GM18907 (cell line): ENCODE results near the gene SLC8A1.
"Not testable (repeated sequence)": the region's sequence is repeated elsewhere in the genome, so short reads cannot be mapped to it uniquely, and the experiment has no call there.

Source experiments
- ATAC-seq: cut with Tn5 transposase; IDR thresholded peaks from one replicate; pipeline ENCODE4 v1.9.1; 2021; ENCODE audit warnings: mild to moderate bottlenecking, moderate library complexity; ENCODE audit not compliant: unreplicated experiment

The SLC8A1 gene

DNA sequence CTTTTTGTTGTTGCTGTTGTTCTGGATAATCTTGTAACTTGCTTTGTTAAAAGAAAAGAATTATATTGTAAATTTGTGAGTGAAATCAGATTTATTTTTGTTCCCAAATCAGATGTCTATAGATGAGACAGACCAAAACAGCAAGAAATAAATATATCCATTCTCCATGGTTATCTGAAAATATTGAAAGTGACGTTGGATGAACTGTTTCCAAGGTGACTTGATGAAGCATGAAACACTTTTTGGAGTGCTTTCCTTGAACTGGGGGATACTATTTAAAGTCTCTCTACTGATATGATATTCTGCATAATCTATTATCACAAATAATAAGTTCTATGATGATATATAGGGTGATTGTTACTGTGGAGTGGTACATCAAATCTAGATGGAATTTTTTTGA is 357.4 kb downstream of the SLC8A1 start:
- ATAC-seq = no peak

- ATAC-seq = no peak
Measured at GRCh38 chr2:40093021-40093675, 358.7 kb downstream of the SLC8A1 start.

DNA sequence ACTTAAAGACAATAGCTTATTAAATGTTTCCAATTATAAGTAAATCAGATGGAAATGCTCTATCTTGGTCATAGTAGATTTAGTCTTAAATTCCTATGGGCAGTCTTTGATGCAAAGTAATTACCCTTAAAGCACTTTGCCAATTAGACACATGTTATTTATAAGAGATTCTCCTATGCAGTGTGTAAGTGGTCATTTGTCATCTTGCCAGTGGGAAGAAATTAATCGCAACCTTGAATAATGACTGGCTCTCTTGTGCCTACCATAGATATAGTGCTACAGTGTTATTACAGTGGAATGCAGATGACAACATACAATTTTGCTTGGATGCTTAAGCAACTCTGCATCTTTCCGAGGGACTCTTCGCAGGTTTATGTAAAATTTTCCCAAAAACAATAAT is 361.8 kb downstream of the SLC8A1 start:
- ATAC-seq = no peak

DNA sequence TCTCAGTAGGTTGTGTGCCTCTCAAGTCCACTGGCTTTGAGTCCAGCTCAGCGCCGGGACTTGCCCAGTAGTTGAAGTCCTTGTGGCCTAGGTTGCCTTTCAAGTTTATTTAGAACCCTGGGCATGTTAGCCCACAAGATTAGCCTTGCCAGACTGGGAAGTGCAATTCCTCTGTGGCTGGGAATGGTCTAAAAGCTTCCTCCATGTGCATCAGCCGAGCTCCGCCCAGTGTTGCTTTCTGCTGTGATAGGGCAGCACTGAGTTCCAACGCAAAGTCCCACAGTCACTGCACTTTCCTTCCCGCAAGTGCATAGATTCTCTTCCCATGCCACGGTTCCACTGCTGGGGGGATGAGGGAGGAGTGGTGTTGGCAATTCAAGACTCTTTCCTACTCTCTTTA is 364.0 kb downstream of the SLC8A1 start:
- no peak for ATAC-seq

- no peak for ATAC-seq
Measured at GRCh38 chr2:40087434-40087833, 364.5 kb downstream of the SLC8A1 start.

DNA sequence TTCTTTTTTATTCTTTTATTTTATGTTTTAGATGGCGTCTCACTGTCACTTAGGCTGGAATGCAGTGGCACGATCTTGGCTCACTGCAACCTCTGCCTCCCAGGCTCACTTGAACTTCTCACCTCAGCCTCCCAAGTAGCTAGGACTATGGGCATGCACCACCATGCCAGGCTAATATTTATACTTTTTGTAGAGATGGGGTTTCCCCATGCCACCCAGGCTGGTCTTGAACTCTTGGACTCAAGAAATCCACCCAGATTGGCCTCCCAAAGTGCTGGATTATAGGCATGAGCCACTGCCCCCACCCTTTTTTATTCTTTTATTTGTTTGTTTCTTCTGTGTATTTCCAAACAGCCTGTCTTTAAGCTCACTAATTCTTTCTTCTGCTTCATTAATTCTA is 366.1 kb downstream of the SLC8A1 start:
- ATAC-seq = no peak

GRCh38 chr2:40073336-40073735 is 378.6 kb downstream of the SLC8A1 start:
- not testable (repeated sequence) for ATAC-seq

DNA sequence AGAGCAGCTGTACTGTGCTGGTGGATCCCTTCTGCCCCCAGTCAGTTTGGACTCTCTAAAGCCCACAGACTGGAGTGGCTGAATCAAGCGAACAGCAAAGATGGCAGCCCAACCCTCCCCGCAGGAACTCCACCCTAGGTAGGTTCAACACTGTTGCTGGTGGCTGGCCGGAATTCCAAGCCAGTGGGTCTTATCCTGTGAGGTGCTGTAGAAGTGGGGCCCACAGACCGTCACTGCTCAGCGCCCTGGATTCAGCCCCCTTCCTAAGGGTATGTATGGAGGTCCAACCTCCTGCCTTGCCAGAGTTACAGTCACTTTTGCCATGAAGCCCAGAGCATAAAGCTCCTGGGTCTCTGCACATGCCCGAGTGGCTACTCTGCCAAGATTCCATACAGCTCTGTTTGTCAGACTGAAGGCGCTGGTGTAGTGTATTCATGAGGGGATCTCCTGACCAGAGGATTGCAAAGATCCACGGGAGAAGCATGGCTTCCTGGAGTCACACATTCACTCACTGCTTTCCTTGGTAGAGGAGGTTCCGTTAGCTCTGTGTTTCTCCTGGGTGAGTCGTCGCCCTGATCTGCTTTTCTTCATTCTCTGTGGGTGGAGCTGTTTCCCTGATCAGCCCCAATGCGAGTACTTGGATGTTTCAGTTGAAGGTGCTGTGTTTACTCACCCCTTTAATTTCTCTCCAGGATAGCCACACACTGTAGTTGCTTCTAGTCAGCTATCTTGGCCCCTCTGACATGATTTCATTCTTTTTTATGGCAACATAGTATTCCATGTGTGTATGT is 379.3 kb downstream of the SLC8A1 start:
- ATAC-seq = no peak

GRCh38 chr2:40062381-40062780 is 389.5 kb downstream of the SLC8A1 start:
- no peak for ATAC-seq

GRCh38 chr2:40049781-40050180 is 402.1 kb downstream of the SLC8A1 start:
- ATAC-seq = no peak

- ATAC-seq = no peak
Measured at GRCh38 chr2:40048506-40048905, 403.4 kb downstream of the SLC8A1 start.

- no peak for ATAC-seq
Measured at GRCh38 chr2:40047406-40047805, 404.5 kb downstream of the SLC8A1 start.
